Neuronal stem cell (in vitro differentiated cells): ENCODE measurements around the gene ITGB5.

ENCODE experiments used
- DNase-seq: peaks from one replicate; pipeline ENCODE4 v3.0.0-alpha.2; 2013; ENCODE audit warnings: low spot score
- H2AFZ ChIP-seq: one replicate; pipeline ENCODE4 v1.6.1; 2013; ENCODE audit warnings: mild to moderate bottlenecking, low read length, inconsistent platforms
- H2AK5ac ChIP-seq: 2 replicates; pipeline ENCODE4 v1.6.1; 2013; ENCODE audit warnings: low read depth, mild to moderate bottlenecking, inconsistent platforms, low read length, moderate library complexity, mixed read lengths
- H2BK120ac ChIP-seq: 2 replicates; pipeline ENCODE4 v1.6.1; 2013; ENCODE audit warnings: low read depth, mild to moderate bottlenecking, inconsistent platforms, low read length, moderate library complexity, mixed read lengths
- H2BK12ac ChIP-seq: one replicate; pipeline ENCODE4 v1.6.1; 2013; ENCODE audit warnings: low read length, inconsistent platforms
- H2BK15ac ChIP-seq: 2 replicates; pipeline ENCODE4 v1.6.1; 2013; ENCODE audit warnings: mild to moderate bottlenecking, low read length, inconsistent platforms, mixed read lengths
- H2BK5ac ChIP-seq: one replicate; pipeline ENCODE4 v1.6.1; 2013; ENCODE audit warnings: inconsistent platforms, mild to moderate bottlenecking, low read length, moderate library complexity
- H3K14ac ChIP-seq: one replicate; pipeline ENCODE4 v1.6.1; 2013; ENCODE audit warnings: low read length, inconsistent platforms
- H3K18ac ChIP-seq: 2 replicates; pipeline ENCODE4 v1.6.1; 2013; ENCODE audit warnings: low read length, inconsistent platforms
- H3K23ac ChIP-seq: 2 replicates; pipeline ENCODE4 v1.6.1; 2013; ENCODE audit warnings: low read depth, mild to moderate bottlenecking, mixed read lengths, low read length, inconsistent platforms; ENCODE audit not compliant: poor library complexity
- H3K27ac ChIP-seq: replicated peaks from 3 replicates; pipeline ENCODE4 v1.5.1; 2013; ENCODE audit warnings: low read length, inconsistent platforms
- H3K27me3 ChIP-seq, 3 experiments: 2 replicates each; pipeline ENCODE4 v1.6.1; 2013; ENCODE audit warnings: low read length in 3 of 3, mild to moderate bottlenecking in 2 of 3, inconsistent platforms in 1 of 3, low read depth in 1 of 3, mixed read lengths in 1 of 3, moderate library complexity in 1 of 3; ENCODE audit not compliant: control insufficient read depth in 3 of 3, insufficient read depth in 3 of 3
- H3K36me3 ChIP-seq, 2 donors: replicated peaks in 1 of 2; 2 replicates each; pipeline ENCODE4 v1.6.1; 2013; ENCODE audit warnings: low read length in 2 of 2; ENCODE audit not compliant: control insufficient read depth in 2 of 2, insufficient read depth in 2 of 2
- H3K4ac ChIP-seq: 2 replicates; pipeline ENCODE4 v1.6.1; 2013; ENCODE audit warnings: inconsistent platforms, mild to moderate bottlenecking, low read length, moderate library complexity
- H3K4me1 ChIP-seq, 2 donors: 1 replicate in 1 of 2; 2 replicates in 1 of 2; pipeline ENCODE4 v1.6.1; 2013; ENCODE audit warnings: low read length in 2 of 2, low read depth in 1 of 2; ENCODE audit not compliant: control insufficient read depth in 2 of 2, insufficient read depth in 1 of 2
- H3K4me2 ChIP-seq: one replicate; pipeline ENCODE4 v1.6.1; 2013; ENCODE audit warnings: mild to moderate bottlenecking, low read length, inconsistent platforms; ENCODE audit not compliant: insufficient read depth, poor library complexity, severe bottlenecking
- H3K4me3 ChIP-seq, 2 donors: 2 replicates each; pipeline ENCODE4 v1.5.1; 2013; ENCODE audit warnings: low read length in 2 of 2, mild to moderate bottlenecking in 2 of 2, inconsistent platforms in 1 of 2, moderate library complexity in 1 of 2
- H3K79me1 ChIP-seq: one replicate; pipeline ENCODE4 v1.6.1; 2013; ENCODE audit warnings: low read depth, mild to moderate bottlenecking, inconsistent platforms, low read length, moderate library complexity
- H3K9ac ChIP-seq: one replicate; pipeline ENCODE4 v1.6.1; 2013; ENCODE audit warnings: mild to moderate bottlenecking, low read depth, low read length, inconsistent platforms; ENCODE audit not compliant: poor library complexity
- H3K9me3 ChIP-seq, 2 donors: replicated peaks in 1 of 2; 2 replicates each; pipeline versions ENCODE3 to v1.6.1; 2013; ENCODE audit warnings: low read length in 2 of 2, mild to moderate bottlenecking in 2 of 2, inconsistent platforms in 1 of 2, low read depth in 1 of 2, mixed read lengths in 1 of 2, moderate library complexity in 1 of 2; ENCODE audit not compliant: control insufficient read depth in 2 of 2, insufficient read depth in 1 of 2
- H4K8ac ChIP-seq: one replicate; pipeline ENCODE4 v1.6.1; 2013; ENCODE audit warnings: low read depth, mild to moderate bottlenecking, inconsistent platforms, low read length, moderate library complexity
- H4K91ac ChIP-seq: one replicate; pipeline ENCODE4 v1.6.1; 2013; ENCODE audit warnings: low read length, low read depth, mild to moderate bottlenecking, inconsistent platforms; ENCODE audit not compliant: poor library complexity
- WGBS, 2 donors: extraction: QIAGEN DNeasy Blood & Tissue Kit; methylation state at CpG; one replicate each; pipeline ENCODE4 v1.1.7; 2013; ENCODE audit warnings: missing lambda C conversion rate in 2 of 2, mixed read lengths in 1 of 2; ENCODE audit not compliant: insufficient read length in 2 of 2, insufficient replicate concordance in 1 of 2; ENCODE audit errors: extremely low coverage in 2 of 2; 5-methylcytosine and 5-hydroxymethylcytosine counted together

The ITGB5 gene

DNA sequence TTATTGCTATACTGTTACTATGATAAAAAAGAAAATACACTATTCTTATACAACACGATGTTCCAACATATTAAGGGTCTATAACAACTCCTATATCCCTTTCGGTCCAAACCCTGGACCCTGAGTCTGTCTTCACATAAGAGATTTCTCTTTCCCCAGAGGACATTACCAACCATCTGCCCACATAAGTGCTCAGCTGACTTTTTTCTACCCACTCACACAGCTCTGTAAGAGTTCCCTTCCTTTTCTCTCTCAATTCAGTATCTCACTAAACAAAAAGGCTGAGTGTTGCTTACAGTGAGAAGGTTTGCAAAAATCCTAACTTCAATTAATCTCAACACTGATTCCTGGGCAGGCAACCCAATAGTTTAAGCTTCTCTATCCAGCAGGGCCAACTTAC, 30.5 kb downstream of the ITGB5 start:
- no peak overlapping the region for H3K14ac ChIP-seq
- H2BK120ac ChIP-seq: no peak overlapping the region
- H3K9me3 ChIP-seq: no peaks in the 10 kb centered on the region
- H3K79me1 ChIP-seq: no peaks in the 10 kb centered on the region
- H2AFZ ChIP-seq: no peak overlapping the region
- no peak overlapping the region for H3K4me3 ChIP-seq
- no peak overlapping the region for H3K4me2 ChIP-seq
- no peak overlapping the region for H3K4ac ChIP-seq
- H4K8ac ChIP-seq: no peak overlapping the region
- no peaks in the 10 kb centered on the region for H3K27me3 ChIP-seq
- no peak overlapping the region for H4K91ac ChIP-seq
- no peak for DNase-seq
- WGBS, 2 donors: no CpG with 5 or more reads among the region's 2 CpGs
- H3K4me1 ChIP-seq: peaks cover 0 to 7% of the 10 kb centered on the region in 2 donors
- H3K27ac ChIP-seq: no peak overlapping the region
- H3K18ac ChIP-seq: no peak overlapping the region
- H3K9ac ChIP-seq: no peak overlapping the region
- no peak overlapping the region for H3K23ac ChIP-seq
- no peak overlapping the region for H2BK5ac ChIP-seq
- H2AK5ac ChIP-seq: no peak overlapping the region
- H2BK15ac ChIP-seq: no peak overlapping the region
- no peak overlapping the region for H2BK12ac ChIP-seq
- peaks cover 0 to 2% of the 10 kb centered on the region in 2 donors for H3K36me3 ChIP-seq

DNA sequence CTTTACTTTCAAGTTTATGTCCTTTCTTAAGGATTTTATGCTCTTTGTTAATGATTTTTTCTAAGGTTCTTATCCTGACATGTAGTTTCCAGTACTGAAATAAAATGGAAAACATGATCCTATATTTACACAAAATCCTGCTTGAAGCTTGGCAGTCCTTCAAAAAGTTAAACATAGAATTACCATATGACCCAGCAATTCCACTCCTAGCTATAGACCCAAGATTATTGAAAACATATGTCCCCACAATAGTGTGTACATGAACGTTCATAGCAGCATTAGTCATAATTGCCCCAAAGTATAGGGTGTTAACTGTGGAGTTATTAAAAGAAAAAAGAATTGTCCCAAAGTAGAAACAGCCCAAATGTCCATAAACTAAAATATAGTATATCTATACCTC, 33.2 kb downstream of the ITGB5 start:
- no peak overlapping the region for H2AFZ ChIP-seq
- no peak overlapping the region for H2BK120ac ChIP-seq
- H3K27me3 ChIP-seq: no peaks in the 10 kb centered on the region
- no peak overlapping the region for H4K8ac ChIP-seq
- no peak overlapping the region for H3K4me2 ChIP-seq
- H3K4me1 ChIP-seq: peaks cover 2 to 5% of the 10 kb centered on the region in 2 donors
- H2AK5ac ChIP-seq: no peak overlapping the region
- H3K18ac ChIP-seq: no peak overlapping the region
- peaks cover 0 to 2% of the 10 kb centered on the region in 2 donors for H3K36me3 ChIP-seq
- no peak overlapping the region for H3K23ac ChIP-seq
- H3K9ac ChIP-seq: no peak overlapping the region
- H3K14ac ChIP-seq: no peak overlapping the region
- no peaks in the 10 kb centered on the region for H3K9me3 ChIP-seq
- no CpG with 5 or more reads among the region's 1 CpG for WGBS, 2 donors
- DNase-seq: no peak
- no peak overlapping the region for H3K27ac ChIP-seq
- peaks cover 2% of the 10 kb centered on the region for H3K79me1 ChIP-seq
- H2BK5ac ChIP-seq: no peak overlapping the region
- H4K91ac ChIP-seq: no peak overlapping the region
- no peak overlapping the region for H3K4ac ChIP-seq
- no peak overlapping the region for H2BK12ac ChIP-seq
- no peak overlapping the region for H2BK15ac ChIP-seq
- no peak overlapping the region for H3K4me3 ChIP-seq

DNA sequence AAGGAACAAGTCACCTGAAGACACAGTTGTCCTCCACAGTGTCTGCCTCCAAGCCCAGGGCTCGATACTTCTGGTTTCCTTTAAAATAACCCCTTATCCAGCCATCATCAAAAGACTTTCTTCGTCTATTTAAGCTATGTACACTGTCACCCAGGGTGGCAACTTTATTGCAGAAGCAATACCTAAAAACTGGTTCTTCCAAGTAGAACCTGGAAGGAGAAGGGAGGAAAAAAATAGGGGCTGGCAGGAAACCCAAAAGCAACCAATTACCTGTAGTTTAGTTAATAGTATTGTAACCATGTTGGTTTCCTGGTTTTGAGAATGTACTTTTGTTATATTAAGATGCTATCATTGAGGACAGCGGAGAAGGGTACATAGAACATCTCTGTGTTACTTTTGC, 33.7 kb downstream of the ITGB5 start:
- Histone ChIP-seq H3K4me1 (peaks cover 2 to 3% of the 10 kb centered on the region in 2 donors), H3K9ac (no peak overlapping the region), H4K8ac (no peak overlapping the region), H3K36me3 (peaks cover 0 to 2% of the 10 kb centered on the region in 2 donors), H2AK5ac (no peak overlapping the region), H3K4me2 (no peak overlapping the region), H2BK120ac (no peak overlapping the region), H2BK15ac (no peak overlapping the region), H3K4ac (no peak overlapping the region), H3K18ac (no peak overlapping the region), H2BK5ac (no peak overlapping the region), H2AFZ (no peak overlapping the region), H3K27me3 (no peaks in the 10 kb centered on the region), H3K79me1 (peaks cover 2% of the 10 kb centered on the region), H3K9me3 (no peaks in the 10 kb centered on the region), H3K14ac (no peak overlapping the region), H3K4me3 (no peak overlapping the region), H3K27ac (no peak overlapping the region), H3K23ac (no peak overlapping the region), H4K91ac (no peak overlapping the region), H2BK12ac (no peak overlapping the region)
- no CpG with 5 or more reads among the region's 3 CpGs for WGBS, 2 donors
- no peak for DNase-seq

DNA sequence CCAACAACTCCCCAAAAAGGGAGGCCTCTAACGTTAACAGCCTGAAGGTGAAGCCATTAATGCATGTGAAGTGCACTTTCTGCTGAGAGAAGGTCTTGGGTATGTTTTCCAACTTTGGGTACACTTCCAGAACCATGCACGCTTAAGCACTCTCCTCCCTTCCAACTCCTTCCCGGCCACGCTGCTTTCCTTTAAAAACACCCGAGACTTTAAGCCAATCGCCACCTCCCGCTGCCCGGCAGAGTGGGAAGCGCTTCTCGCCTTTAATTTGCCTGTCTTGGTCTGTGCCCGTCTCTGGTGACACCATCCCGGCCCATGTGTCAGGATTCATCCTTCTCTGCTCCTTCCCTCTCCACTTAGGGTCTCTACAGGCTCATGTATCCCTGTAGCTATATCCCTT, 35.3 kb downstream of the ITGB5 start:
- no peak overlapping the region for H3K27ac ChIP-seq
- H3K9me3 ChIP-seq: peaks cover 0 to 3% of the 10 kb centered on the region in 2 donors
- no peak overlapping the region for H3K4ac ChIP-seq

More for the DNA sequence above, 35.3 kb downstream of the ITGB5 start:
- no peak overlapping the region for H4K8ac ChIP-seq
- no peak overlapping the region for H2AK5ac ChIP-seq
- no peak overlapping the region for H4K91ac ChIP-seq
- no peak overlapping the region for H3K4me2 ChIP-seq
- peaks cover 6 to 11% of the 10 kb centered on the region in 2 donors for H3K36me3 ChIP-seq
- peaks cover 4% of the 10 kb centered on the region for H3K79me1 ChIP-seq
- H3K4me1 ChIP-seq: peaks cover 2 to 3% of the 10 kb centered on the region in 2 donors
- no peak overlapping the region for H3K23ac ChIP-seq
- no peak overlapping the region for H3K4me3 ChIP-seq
- no peak overlapping the region for H3K18ac ChIP-seq
- DNase-seq: no peak
- H3K27me3 ChIP-seq: no peaks in the 10 kb centered on the region
- no peak overlapping the region for H3K14ac ChIP-seq
- no peak overlapping the region for H2BK15ac ChIP-seq
- WGBS, 2 donors: no CpG with 5 or more reads among the region's 12 CpGs
- H2AFZ ChIP-seq: no peak overlapping the region
- no peak overlapping the region for H2BK5ac ChIP-seq
- no peak overlapping the region for H2BK120ac ChIP-seq
- no peak overlapping the region for H3K9ac ChIP-seq
- no peak overlapping the region for H2BK12ac ChIP-seq
